H54 (cell line): ENCODE data around the gene NUAK1.

ENCODE experiments used
- DNase-seq: peaks from one replicate; pipeline ENCODE4 v3.0.0; 2011; ENCODE audit warnings: low spot score, mixed read lengths; ENCODE audit not compliant: insufficient read length
- FAIRE-seq: peaks from 3 replicates; lab custom pipeline; 2011; peaks lifted over from hg19 to GRCh38; lab: Jason Lieb, UNC
- POLR2A ChIP-seq: IDR thresholded peaks from 2 replicates; pipeline ENCODE4 v1.6.1; 2011; ENCODE audit warnings: low read depth, mild to moderate bottlenecking, low read length

Gene NUAK1

GRCh38 chr12:106084759-106085158 is 54.0 kb downstream of the NUAK1 start:
- DNase-seq, result no peak
- FAIRE-seq, result no peak
- TF ChIP-seq POLR2A, result no peak

GRCh38 chr12:106084014-106084671 is 54.6 kb downstream of the NUAK1 start:
- peak; percentile 20 for FAIRE-seq
- 0 out of 2 replicates have a peak, but pooled peaks have one; percentile 11 for TF ChIP-seq POLR2A
- peak; percentile 70 for DNase-seq

GRCh38 chr12:106082216-106083175 is 56.3 kb downstream of the NUAK1 start:
- DNase-seq (no peak), FAIRE-seq (no peak)
- no peak for TF ChIP-seq POLR2A

GRCh38 chr12:106081606-106082005 is 57.1 kb downstream of the NUAK1 start:
- no peak for FAIRE-seq
- no peak for TF ChIP-seq POLR2A
- DNase-seq, result no peak

GRCh38 chr12:106080791-106081170 is 58.0 kb downstream of the NUAK1 start:
- FAIRE-seq (no peak), DNase-seq (no peak)
- no peak for TF ChIP-seq POLR2A

- no peak for TF ChIP-seq POLR2A
- DNase-seq (no peak), FAIRE-seq (no peak)
Observed at GRCh38 chr12:106080041-106080790, 58.5 kb downstream of the NUAK1 start.

GRCh38 chr12:106079148-106079738 is 59.5 kb downstream of the NUAK1 start:
- no peak for TF ChIP-seq POLR2A
- DNase-seq (no peak), FAIRE-seq (no peak)

- peak; percentile 74 for DNase-seq
- no peak for TF ChIP-seq POLR2A
- FAIRE-seq, result peak; percentile 80
Observed at GRCh38 chr12:106078358-106079010, 60.3 kb downstream of the NUAK1 start.

- DNase-seq (no peak), FAIRE-seq (no peak)
- no peak for TF ChIP-seq POLR2A
Observed at GRCh38 chr12:106074706-106075392, 63.9 kb downstream of the NUAK1 start.

- FAIRE-seq (no peak), DNase-seq (no peak)
- no peak for TF ChIP-seq POLR2A
Observed at GRCh38 chr12:106074361-106074705, 64.4 kb downstream of the NUAK1 start.

- DNase-seq (no peak), FAIRE-seq (no peak)
- no peak for TF ChIP-seq POLR2A
Observed at GRCh38 chr12:106073179-106073578, 65.6 kb downstream of the NUAK1 start.

- DNase-seq (no peak), FAIRE-seq (no peak)
- no peak for TF ChIP-seq POLR2A
Observed at GRCh38 chr12:106072751-106073150, 66.0 kb downstream of the NUAK1 start.

- TF ChIP-seq POLR2A, result no peak
- no peak for FAIRE-seq
- DNase-seq, result no peak
Observed at GRCh38 chr12:106071686-106072085, 67.1 kb downstream of the NUAK1 start.
